Measurements from ENCODE around the gene SUPT16H.

SUPT16H gene

DNA sequence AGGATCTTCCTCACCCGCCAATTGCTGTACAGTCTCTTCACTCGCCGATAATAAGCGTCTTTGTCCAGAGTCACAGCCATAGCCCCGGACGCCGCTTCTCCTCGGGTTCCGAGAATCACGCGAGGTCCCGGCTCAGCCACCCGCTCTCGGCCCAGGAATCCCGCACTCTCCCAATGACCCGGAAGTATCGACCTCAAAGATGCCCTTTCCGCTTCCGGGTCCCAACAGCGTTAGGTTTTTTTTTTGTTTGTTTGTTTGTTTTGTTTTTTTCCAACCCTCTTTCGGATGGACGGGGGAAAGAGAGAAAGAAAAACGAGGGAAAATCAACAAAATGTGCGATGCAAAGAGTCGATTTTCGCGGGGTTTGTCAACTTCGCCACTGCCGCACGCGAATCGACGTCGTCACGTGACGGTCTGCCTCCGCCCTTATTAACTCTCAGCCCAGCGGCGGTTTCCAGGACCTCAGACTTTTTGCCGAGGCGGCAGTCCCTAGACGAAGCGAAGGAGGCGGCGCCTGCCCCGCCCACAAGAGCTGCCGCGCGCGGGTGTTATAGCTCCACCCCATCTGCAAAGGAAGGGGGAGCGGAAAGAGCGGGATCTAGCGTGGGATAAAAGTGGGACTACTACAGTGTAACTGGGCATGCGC, at the start of gene SUPT16H:
SUPT16H (minus strand) TSS at position 172 of the 646 bp plus-strand sequence; CDS start at position 80, 92 bp downstream.
- peak; percentile 93 for FAIRE-seq

DNA sequence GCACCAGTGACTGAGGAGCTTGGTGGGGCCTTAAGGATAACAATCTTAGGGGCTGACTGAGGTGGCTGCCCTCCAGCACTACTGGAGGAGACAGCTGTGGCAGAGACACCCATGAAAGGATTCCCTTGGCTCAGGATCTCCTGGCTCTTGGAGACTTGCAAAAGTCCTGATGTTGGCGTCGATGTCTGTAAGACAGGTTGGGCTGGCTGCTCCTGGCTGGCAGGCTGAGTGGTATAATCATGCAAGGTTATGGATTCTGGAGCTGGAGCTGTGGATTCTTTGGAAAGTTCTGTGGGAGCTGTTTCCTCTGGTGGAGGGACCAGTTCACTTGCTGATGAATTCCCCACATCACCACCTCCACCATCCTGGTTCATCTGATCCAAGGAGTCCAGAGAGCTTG, 47.3 kb upstream of the SUPT16H start:
- TF ChIP-seq POLR2A (IDR thresholded peaks at IDR 0.05; ENCODE audit: low read depth, low read length), result no peak
- no peak for DNase-seq (ENCODE audit: insufficient read length, low spot score)
- no peak for FAIRE-seq

More for the DNA sequence above, at the start of gene SUPT16H:
- peak; percentile 12; the same call in 1 of the 2 replicates for TF ChIP-seq POLR2A (IDR thresholded peaks at IDR 0.05; ENCODE audit: low read depth, low read length)
- peak; percentile 63 for DNase-seq (ENCODE audit: insufficient read length, low spot score)

DNA sequence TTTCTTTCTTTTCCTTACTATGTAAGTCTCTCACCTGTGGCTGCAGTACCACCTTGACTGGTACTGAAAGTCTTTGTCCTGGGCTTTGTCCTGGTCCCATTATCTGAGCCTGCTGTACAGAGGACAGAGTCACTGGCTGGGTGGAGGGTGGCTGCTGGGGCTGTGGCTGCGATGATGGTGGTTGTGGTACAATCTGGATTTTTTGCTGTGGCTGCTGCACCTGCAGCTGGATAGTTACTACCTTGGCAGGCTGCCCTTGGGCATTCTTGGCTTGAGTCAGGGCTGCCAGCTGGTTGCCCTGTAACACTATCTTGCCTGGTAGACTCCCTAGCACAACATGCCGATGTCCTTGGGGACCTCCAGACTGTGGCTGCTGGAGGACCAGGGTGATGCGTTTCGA, 45.1 kb upstream of the SUPT16H start:
- TF ChIP-seq POLR2A (IDR thresholded peaks at IDR 0.05; ENCODE audit: low read depth, low read length), result no peak
- DNase-seq (ENCODE audit: insufficient read length, low spot score), result no peak
- no peak for FAIRE-seq

DNA sequence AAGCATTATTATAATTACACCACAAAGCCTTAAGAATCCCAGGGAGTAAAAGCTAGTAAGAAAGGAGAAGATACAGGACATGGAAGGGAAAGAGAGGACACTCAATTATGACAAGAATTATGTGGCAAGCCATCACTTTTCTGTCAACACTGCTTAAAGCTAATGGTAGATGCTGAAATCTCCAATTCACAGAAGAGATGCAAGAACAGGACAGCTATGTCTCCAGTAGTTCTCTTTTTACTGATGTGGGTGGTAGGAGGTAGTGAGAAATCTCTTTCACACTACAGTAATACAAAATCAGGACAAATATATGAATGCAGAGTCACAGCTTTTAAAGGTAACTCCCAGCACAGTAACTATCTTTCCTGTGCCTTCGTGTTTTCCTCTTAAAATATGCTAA, 42.9 kb upstream of the SUPT16H start:
- FAIRE-seq (no peak), DNase-seq (ENCODE audit: insufficient read length, low spot score) (no peak)
- TF ChIP-seq POLR2A (IDR thresholded peaks at IDR 0.05; ENCODE audit: low read depth, low read length), result no peak

DNA sequence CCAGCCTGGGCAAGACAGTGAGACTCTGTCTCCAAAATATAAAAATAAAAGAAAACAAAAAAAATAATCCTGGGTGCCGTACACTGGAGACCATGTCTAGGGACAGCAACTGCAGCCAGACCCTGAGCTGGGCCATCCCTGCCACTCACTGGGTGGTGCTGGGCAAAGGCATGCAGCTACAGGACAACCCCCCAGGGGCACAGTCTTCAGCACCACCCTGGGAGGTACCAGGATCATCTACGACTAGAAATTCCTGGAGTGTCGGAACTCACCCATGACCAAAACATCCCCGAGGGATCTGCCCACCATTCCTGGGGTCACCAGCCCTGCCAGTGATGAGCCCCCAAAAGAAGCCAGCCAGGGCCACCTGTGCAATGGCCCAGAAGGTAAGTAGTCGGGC, 35.7 kb upstream of the SUPT16H start:
- DNase-seq (ENCODE audit: insufficient read length, low spot score), result no peak
- no peak for TF ChIP-seq POLR2A (IDR thresholded peaks at IDR 0.05; ENCODE audit: low read depth, low read length)
- FAIRE-seq, result no peak

DNA sequence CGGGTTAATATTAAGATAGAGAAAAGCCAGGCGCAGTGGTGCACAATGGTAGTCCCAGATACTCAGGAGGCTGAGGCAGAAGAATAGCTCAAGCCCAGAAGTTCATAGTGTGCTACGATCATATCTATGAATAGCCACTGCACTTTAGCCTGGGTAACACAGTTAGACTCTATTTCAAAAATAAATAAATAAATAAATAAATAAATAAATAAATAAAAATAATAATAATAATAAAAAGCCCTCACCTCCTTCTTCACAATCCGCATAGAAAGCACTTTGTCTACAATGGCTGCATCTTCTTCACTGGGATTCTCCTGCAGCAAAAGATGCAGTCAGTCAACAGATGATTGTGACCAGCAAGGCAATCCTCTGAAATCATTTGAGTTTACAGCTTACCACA, 31.5 kb upstream of the SUPT16H start:
- FAIRE-seq (no peak), DNase-seq (ENCODE audit: insufficient read length, low spot score) (no peak)
- no peak for TF ChIP-seq POLR2A (IDR thresholded peaks at IDR 0.05; ENCODE audit: low read depth, low read length)

DNA sequence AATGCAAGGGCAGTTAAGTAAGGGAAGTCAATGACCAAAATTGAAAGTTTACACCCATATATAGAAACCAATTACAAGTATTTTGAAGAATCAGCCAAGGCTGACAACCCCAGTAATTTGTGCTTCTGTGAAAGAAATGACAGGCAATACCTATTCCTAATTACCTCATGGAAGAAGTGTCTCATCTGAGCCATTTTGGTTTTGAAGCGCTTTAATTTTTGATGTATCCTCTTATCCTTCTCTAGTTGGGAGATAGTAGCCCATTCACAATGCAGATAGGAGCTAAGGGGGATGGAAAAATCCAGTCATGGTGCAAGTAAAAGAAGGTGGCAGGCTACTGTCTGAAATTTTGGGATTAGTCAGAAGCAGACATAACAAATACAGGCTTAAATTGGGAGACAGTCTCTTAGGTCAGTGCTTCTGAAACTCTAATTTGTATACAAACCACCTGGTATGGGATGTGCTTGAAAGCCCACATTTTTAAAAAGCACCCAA, 30.4 kb upstream of the SUPT16H start:
- FAIRE-seq, result no peak
- no peak for DNase-seq (ENCODE audit: insufficient read length, low spot score)
- no peak for TF ChIP-seq POLR2A (IDR thresholded peaks at IDR 0.05; ENCODE audit: low read depth, low read length)

DNA sequence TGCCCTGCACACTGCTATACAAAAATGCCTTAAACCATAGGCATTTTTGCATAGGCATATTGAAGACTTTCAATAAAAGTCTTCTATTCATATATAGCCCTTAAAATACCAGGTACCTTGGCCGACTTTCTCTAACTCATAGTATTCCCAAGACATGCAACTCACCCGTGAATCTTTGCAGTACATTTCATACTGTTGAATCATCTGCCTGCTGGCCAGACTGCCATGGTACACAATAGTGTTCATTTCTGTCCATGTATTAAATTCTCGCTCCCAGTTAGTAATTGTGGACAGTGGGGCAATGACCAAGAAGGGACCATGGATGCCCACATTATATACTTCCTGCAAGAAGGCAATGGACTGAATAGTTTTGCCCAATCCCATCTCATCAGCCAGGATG, 24.3 kb upstream of the SUPT16H start:
- FAIRE-seq, result peak; percentile 88
- DNase-seq (ENCODE audit: insufficient read length, low spot score), result peak; percentile 23
- no peak for TF ChIP-seq POLR2A (IDR thresholded peaks at IDR 0.05; ENCODE audit: low read depth, low read length)

DNA sequence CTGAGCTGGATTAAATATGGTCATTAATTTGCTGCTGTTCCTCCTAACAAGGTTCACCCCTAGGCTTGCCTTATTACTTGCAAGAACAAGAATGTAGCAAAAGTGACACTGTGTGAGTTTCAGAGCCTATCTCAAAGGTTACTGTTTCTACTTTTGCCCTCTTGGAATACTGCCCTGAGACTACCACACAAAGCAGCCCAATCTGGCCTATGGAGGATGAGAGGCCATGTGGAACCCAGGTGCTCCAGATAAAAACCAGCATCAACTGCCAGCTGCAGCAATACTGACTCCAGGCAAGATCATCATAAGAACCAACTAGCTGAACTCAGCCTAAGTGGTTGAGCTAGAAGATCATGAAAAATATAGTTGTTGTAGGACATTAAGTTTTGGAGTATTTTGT, 22.4 kb upstream of the SUPT16H start:
- FAIRE-seq (no peak), DNase-seq (ENCODE audit: insufficient read length, low spot score) (no peak)
- no peak for TF ChIP-seq POLR2A (IDR thresholded peaks at IDR 0.05; ENCODE audit: low read depth, low read length)

DNA sequence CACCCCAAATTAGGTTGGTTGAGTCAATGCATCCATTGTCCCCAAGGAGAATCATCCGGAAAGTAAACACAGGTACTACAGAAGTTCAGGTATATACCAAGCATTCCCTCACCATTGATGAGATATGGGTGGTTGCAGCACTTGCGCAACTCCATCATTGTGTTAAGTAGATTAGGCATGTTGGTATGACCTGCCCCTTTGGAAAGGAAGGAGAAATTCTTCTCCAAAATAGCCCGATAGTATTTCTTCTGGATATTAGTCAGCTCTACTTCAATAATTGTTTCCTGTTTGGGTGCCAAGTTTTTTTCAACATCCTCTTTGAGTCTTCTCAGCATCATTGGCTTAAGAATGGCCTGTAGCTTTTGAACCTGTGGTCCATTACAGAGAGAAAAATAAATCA, 21.3 kb upstream of the SUPT16H start:
- FAIRE-seq, result no peak
- no peak for DNase-seq (ENCODE audit: insufficient read length, low spot score)
- no peak for TF ChIP-seq POLR2A (IDR thresholded peaks at IDR 0.05; ENCODE audit: low read depth, low read length)

DNA sequence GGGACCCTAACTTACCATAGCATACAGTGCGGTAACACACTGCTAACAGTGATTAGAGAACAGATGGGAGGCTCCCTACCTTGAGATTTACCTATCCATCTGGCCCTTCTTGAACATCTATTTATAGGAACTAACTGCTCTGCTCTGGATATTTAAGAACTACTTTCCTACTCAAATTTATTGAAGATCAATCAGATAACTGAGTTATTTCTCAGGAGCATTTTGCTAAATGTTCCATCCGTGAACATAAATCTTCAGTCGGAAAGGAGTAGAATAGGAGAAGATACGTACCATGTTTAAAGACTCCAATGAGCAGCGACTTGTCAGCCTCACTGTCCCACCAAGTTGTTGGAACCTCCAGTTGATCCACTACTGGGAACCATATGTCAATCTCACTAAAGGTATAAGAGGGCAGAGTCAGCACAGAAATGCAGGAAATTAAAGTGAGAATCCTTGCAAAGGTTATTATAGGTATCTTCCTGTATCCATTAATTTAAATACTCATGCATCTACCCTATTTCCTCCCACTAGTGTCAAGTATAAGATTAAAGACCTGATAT, 15.6 kb upstream of the SUPT16H start:
- TF ChIP-seq POLR2A (IDR thresholded peaks at IDR 0.05; ENCODE audit: low read depth, low read length), result no peak
- no peak for FAIRE-seq

DNA sequence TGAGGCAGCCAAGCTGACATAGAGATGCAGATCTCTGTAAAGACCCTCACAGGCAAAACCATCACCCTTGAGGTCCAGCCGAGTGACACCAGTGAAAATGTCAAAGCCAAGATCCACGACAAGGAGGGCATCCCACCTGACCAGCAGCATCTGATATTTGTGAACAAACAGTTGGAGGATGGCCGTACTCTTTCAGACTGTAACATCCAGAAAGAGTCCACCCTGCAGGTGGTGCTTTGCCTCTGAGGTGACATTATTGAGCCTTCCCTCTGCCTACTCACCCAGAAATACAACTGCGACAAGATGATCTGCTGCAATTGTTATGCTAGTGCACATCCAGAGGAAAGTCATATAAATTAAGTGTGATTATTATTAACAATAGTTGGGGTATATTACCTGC, 15.1 kb upstream of the SUPT16H start:
- DNase-seq (ENCODE audit: insufficient read length, low spot score) (no peak), FAIRE-seq (no peak)
- TF ChIP-seq POLR2A (IDR thresholded peaks at IDR 0.05; ENCODE audit: low read depth, low read length), result no peak

More for the DNA sequence above, 15.6 kb upstream of the SUPT16H start:
- no peak for DNase-seq (ENCODE audit: insufficient read length, low spot score)

DNA sequence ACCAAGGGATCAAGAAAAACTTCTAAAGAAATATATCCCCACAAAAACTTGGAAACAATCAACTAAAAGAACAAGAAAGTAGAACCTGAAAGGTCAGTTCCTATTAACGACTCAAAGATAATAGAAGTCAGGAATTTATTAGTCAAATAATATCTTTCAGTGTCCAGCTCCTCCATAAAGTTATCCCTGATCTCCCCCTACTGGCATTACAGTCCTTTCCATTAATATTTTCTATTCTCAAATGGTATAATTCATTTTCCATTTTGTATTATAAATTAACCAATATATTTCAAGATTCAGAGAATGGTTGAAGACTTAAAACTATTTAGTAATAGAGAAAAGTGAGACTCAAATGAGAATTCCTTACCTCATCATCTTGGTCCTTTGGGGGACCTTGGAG, 11.6 kb upstream of the SUPT16H start:
- FAIRE-seq (no peak), DNase-seq (ENCODE audit: insufficient read length, low spot score) (no peak)
- no peak for TF ChIP-seq POLR2A (IDR thresholded peaks at IDR 0.05; ENCODE audit: low read depth, low read length)

DNA sequence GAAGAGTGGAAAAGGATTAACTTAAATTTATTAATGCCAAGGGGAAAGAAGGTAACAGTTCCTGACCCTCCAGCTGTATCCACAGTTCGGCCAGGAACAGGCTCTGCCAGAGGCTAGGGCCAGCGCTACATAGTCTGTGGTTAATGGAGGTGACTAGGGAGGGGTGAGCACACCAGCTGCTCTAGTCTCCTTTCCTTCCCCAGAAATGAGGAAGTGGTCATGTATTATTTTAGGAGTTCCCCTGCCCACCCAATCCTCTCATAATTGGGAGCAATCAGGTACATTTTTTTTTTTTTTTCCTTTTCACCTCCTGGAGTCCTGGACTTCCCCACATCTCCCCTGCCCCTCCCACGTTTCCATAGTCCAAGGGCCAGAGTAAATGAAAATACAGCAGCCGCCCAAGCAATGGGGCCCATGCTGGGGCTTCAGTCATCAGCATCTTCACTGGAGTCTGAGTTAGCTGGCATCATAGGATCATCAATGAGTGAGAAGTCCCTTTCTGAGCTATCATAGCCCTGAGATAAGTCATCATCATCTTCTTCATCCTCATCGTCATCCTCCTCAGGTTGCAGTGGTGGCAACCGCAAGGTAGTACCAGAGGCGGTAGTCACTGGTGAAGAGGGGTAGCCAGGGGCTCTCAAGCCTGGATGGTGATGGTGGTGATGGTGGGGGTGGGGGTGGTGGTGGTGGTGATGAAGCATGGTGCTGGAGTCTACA, 1.5 kb upstream of the SUPT16H start:
- TF ChIP-seq POLR2A (IDR thresholded peaks at IDR 0.05; ENCODE audit: low read depth, low read length), result no peak
- DNase-seq (ENCODE audit: insufficient read length, low spot score) (no peak), FAIRE-seq (no peak)

DNA sequence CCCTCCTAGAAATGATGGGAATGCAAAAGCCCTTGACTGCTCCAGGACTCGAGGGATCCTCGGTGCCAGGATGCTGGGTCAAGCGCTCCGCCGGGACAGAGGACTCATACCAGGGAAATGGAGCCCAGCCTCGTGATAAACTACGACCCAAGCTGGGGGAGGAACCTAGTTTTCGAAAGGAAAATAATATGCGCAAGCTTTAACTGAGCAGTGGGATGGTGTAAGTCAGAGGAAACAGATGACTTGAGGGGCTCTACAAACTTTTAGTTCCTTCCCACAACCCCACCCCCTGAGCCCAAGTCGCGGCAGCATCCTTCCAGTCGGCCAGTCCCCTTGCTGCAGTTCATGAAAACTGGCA, 654 bp upstream of the SUPT16H start:
- TF ChIP-seq POLR2A (IDR thresholded peaks at IDR 0.05; ENCODE audit: low read depth, low read length), result no peak
- FAIRE-seq, result no peak
- DNase-seq (ENCODE audit: insufficient read length, low spot score), result no peak

All from H54 (cell line).